SK-N-SH (cell line): ENCODE results near the gene BSN.

Experiments
- CTCF ChIP-seq: fragments of 200-600 bp; sonication (generic); IDR thresholded peaks from 2 replicates; pipeline ENCODE4 v1.6.1; 2017; ENCODE audit warnings: antibody characterized with exemption, mild to moderate bottlenecking, moderate library complexity
- FOSL2 ChIP-seq: IDR thresholded peaks from 2 replicates; pipeline ENCODE4 v1.4.0; 2012; ENCODE audit warnings: low read depth, mild to moderate bottlenecking, moderate library complexity, borderline replicate concordance
- JUND ChIP-seq: IDR thresholded peaks from 2 replicates; pipeline ENCODE4 v1.4.0; 2012
- POLR2AphosphoS5 ChIP-seq: IDR thresholded peaks from 2 replicates; pipeline ENCODE4 v1.6.1; 2012; ENCODE audit warnings: low read depth, low read length
- RAD21 ChIP-seq: IDR thresholded peaks from 2 replicates; pipeline ENCODE4 v1.6.1; 2012; ENCODE audit warnings: mild to moderate bottlenecking, low read length
- RXRA ChIP-seq: IDR thresholded peaks from 2 replicates; pipeline ENCODE4 v1.4.0; 2012; ENCODE audit warnings: low read depth, mild to moderate bottlenecking, borderline replicate concordance
- SIN3A ChIP-seq: IDR thresholded peaks from 2 replicates; pipeline ENCODE4 v1.6.1; 2012; ENCODE audit warnings: low read depth, mild to moderate bottlenecking, low read length, moderate library complexity, borderline replicate concordance

- TF ChIP-seq RXRA (no peak), RAD21 (no peak), JUND (no peak), CTCF (no peak), FOSL2 (no peak), SIN3A (no peak), POLR2AphosphoS5 (no peak)
Measured at GRCh38 chr3:49611291-49611690, 57.0 kb downstream of the BSN start.
